ENCODE results near the gene FHAD1.

The FHAD1 gene

DNA sequence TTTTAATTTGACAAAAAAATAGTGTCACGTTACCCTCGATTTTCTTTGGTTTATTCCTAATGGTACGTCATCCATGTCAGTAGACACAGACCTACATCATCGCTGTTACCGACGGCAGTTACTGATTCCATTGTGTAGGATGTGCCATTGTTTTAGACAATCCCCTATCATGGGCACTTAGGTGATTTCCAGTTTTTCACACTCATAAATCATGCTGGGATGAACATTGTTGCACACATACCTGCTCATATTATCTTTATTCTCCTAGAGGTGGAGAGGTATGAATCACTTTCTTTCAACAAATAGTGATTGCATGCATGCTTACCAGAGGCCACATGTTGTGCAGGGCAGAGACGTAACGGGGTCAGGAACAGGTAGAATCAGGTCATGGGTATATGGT is 83.0 kb downstream of the FHAD1 start:
- no peak for DNase-seq

DNA sequence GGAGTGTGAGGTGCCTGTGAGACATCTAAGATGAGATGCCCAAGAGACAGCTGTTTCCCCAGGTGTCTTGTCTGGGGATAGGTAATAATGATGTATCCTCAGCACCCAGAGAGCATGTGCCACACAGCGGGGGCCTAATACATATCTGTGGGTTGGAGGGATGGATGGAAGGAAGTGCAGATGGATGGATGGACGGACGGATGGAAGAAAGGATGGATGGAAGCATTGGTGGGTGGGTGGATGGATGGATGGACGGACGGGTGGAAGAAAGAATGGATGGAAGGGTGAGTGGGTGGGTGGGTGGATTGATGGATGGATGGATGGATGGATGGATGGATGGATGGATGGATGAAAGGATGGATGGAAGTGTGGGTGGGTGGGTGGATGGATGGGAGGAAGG is 84.2 kb downstream of the FHAD1 start:
- DNase-seq, result no peak

DNA sequence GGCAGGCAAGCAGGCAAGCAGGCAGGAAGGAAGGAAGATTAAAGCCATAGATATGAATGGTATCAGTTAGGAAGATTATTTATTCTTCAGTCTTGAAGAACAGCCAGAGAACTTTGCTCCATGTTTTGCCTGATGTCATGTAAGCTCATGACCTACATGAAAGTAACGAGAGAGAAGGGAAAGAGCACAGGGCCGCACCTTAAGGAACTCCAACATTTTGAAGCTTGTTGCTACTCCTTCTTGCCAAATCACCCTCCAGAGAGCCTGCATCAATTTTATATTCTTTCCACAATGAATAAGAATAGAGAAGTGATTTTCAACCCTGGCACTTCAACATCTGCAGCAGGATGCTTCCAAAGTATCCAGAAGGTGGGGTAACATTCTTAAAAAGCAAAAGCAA is 84.7 kb downstream of the FHAD1 start:
- DNase-seq, result no peak

DNA sequence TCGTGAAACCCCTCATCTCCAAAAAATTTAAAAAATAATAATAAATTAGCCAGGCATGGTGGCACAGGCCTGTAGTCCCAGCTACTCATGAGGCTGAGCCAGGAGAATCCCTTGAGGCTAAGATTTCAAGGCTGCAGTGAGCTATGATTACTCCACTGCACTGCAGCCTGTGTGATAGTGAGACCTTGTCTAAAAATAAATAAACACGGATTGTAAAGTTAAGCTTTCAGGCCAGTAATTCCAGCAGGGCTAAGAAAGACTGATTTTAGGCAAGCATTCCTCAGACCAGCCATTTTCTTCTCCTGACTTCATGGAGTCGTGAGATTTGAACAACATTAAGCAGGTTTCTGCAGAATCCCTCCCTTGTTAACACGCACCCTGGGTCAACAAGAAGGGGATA is 85.5 kb downstream of the FHAD1 start:
- no peak for DNase-seq

DNA sequence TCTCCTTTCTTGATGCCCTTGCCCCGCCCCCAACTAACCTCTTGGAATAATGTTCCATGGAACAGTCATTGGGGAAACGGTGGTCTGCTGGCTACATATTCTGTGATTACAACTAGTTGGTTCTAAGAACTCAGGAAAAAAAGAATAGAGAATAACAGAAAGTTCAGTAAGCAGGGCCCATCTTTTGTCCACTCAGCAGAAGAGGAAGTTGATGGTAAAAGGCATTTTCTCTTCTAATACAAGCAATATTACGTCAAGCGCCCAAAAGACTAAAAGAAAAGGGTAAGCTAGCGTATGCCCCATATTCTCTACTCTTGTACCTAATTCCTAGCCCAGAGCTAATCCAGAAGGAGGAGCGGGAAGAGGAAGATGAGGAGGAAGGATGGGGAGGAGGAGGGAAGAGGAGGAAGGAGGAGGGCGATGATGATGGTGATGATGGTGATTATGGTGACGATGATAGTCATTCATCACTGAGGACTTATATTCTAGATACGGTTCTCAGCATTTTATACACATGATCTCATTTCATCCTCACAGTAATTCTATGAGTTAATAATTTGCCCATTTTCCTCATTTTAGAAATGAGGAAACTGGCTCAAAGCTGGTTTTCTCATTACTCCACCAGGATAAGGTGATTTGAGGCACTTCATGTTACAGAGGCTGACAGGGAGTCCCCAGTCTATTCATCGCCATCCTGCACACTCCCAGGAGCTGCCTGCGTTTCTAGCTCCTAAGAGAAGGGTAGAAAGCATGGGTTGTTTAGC is 86.1 kb downstream of the FHAD1 start:
- no peak for DNase-seq

DNA sequence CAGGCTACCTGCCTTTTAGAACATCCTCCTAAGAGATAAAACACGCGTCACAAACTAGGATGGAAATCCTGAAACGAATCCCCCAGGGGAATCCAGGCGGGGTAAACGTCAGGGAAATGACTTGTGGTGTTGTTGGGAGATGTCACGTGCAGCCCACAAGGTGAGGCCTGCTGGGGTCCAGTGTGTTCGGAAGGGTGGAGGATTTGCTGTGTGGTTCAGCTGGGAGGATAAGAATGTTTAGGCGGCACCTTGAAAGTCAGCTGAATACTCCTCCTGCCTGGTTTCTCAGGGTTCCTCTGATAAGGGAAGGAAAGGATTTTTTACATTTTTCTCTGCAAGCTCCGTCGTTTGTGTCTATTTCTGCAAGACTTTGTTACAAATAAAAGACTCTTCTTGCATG is 88.0 kb downstream of the FHAD1 start:
- DNase-seq, result no peak

DNA sequence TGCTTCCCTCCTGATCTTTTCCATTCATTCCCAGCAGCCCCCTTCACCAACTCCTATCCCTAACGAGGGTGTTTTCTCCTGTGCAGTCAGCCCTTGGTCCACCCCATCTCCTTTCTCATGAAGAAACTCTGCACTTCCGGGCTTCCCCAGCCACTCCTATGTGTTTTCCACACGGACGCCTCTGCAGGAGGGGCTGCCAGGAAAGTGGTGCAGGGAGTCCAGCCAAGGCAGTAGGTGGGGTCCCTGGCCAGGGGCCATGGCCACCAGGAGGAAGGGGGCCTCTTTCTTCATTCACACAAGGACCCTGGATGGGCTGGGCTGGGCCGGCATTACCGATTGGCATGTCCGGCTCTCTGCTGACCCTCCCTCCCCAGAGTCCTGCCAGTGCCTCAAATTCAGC is 89.8 kb downstream of the FHAD1 start:
- no peak for DNase-seq

DNA sequence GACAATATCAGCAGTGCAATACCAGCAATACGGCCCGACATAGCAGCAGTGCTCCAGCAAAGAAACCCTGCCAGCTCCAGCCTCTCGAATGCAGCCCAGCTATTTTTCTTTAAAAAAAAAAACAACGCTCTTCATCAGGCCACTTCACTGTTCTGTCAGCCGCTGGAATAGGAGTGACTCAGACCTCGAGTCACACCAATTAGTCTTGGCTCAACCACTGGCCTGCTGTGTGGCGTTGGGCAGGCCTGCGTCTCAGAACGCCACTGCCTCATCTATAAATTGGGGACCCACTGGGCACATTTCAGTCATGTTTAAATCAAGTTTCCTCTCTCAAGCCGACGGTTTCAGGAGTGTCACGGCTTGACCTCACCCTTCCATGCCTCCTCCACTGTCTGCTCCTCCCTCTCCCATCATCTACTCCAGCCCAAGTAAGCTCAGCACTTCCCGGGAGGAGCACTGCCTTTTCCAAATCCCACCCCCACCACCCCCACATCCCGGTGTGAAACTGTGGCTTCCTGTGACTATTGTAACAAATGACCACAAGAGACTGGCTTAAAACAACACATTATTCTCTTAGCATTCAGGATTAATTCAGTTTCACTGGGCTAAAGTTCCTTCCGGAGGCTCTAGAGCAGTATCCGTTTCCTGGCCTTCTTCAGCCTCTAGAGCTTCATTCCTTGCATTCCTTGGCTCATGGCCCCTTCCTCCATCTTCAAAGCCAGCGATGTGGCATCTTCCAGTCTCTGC is 90.8 kb downstream of the FHAD1 start:
- DNase-seq, result peak in 1 of 2 experiments; percentile 15

DNA sequence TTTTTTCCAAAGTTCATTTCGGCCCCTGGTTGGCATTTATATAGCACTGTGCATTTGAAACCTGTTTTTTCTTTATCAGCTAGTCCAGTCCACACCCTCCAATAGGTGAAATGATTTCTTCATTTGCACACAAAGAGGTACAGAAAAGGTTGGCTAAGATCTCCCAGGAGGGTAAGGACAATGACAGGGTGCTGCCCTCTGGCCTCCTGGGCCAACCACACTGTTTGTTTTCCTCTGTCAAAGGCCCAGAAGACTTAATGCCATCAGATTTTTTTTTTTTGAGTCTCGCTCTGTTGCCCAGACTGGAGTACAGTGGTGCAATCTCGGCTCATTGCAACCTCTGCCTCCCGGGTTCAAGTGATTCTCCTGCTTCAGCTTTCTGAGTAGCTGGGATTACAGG is 92.5 kb downstream of the FHAD1 start:
- DNase-seq, result no peak

DNA sequence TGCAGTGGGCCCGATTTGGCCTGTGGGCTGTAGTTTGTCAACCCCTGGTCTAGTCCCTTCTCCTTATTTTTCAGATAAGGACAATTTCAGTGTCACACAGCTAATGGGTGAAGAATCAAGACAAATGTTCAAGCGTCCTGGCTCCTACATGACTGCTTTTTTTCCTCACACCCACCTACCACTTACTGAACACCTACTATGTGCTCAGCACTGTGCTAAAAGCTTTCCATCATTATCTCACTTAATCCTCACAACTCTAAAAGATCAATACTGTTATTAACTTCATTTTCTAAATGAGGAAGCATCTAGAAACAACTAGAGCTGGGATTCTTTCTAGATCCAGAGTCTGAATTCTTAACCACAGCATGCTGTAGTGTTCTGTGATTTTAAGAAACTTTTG is 94.2 kb downstream of the FHAD1 start:
- no peak for DNase-seq

DNA sequence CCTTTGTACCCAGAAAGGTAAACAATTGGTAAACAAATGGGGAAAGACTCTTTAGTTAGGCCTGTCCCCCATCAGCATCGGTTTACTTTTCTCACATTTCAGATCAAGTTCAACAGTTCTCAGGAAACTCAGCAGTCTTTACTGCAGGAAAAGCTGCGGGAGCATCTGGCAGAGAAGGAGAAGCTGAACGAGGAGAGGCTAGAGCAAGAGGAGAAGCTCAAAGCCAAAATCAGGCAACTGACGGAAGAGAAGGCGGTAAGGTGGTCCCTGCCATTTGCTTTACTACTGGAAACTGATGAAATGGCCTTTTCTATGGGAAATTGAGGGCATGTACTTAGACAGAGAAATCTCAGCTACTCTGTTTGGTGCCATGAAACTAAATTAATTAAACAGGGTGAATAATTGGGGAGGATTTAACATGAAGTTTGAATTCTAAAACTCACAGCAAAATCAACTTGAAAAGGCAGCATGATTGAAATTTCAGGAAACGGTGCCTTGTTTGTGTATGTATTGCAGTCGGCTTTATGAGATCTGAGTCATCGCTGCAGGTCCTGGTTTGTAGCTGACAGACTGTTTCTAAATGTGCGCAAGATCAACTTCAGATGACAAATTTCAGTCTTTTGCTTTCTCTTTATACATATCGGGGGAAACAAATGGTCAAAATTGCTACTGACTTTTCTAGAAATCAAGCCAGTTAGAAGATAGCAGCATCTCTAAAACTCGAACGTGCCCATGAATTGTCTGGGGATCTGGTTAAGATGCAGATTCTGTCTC is 94.8 kb downstream of the FHAD1 start:
- DNase-seq, result no peak

DNA sequence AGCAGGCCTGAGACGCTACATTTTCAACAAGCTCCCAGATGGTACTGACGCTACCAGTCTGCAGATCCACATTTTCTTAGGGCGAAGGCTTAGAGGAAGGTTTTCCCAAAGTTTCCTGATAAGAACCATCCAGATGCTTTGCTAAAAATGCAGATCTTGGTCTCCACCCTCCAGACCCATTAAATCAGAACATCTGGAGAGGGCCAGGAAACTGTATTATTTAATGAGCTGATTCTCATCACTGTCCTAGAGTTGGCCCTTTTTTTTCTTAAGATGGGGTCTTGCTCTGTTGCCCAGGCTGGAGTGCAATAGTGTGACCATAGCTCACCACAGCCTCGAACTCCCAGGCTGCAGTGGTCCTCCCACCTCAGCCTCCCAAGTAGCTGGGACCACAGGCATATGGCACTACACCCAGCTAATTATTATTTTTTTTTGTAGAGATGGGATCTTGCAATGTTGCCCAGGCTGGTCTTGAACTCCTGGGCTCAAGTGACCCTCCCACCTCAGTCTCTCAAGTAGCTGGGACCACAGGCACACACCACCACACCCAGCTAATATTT is 95.5 kb downstream of the FHAD1 start:
- no peak for DNase-seq

DNA sequence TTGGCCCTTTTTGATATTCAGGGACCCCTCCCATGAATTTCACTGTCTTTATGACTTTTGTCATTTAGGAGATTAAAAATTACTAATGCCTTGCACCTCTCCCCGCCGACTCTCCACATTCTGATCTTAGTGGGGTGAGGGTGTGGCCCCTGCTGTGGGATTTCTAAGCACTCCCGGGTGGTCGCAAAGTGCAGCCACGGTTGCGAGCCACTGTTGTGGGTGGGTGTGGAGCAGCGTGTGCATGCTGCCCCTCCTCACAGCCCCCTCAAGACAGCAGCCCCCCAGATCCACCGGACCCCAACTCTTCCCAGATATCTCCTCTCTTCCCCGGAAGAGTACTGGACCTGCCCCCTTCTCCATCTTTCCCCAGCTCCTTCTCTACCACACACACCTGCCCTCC is 96.1 kb downstream of the FHAD1 start:
- no peak for DNase-seq

DNA sequence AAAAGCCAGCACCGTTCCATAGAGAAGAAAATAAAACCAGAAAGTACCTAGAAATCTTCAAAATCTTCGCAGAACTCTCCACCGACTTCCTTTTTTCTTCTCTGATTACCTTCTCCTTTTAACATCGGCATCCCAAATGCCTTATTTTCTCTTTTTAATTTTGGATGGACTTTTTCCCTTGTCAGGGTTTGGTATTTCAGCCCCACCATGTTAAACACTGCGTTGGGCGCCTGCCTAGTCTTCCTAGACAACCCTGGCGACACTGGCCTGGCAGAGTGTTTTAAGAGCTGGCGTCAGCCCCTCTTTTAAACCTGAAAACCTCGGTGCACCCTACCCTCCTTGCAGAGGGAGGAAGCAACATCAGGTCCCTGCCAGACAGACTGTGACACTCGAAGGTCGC is 96.7 kb downstream of the FHAD1 start:
- no peak for DNase-seq

DNA sequence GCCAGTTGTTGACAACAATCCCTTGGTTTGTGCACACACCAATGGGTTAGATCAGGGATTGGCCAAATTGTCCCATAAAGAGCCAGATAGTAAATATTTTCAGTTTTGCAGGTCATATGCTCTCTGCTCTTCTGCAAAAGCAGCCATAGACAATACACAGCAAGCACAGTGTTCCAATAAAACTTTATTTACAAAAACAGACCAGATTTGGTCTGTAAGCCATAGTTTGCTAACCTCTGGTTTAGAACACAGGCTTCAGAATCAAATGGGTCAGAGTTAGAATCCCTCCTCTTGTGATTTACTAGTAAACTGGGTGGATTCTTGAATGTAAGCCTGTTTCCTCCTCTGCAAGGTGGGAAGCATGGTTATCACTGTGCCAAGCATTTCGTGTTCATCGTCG is 97.4 kb downstream of the FHAD1 start:
- no peak for DNase-seq

DNA sequence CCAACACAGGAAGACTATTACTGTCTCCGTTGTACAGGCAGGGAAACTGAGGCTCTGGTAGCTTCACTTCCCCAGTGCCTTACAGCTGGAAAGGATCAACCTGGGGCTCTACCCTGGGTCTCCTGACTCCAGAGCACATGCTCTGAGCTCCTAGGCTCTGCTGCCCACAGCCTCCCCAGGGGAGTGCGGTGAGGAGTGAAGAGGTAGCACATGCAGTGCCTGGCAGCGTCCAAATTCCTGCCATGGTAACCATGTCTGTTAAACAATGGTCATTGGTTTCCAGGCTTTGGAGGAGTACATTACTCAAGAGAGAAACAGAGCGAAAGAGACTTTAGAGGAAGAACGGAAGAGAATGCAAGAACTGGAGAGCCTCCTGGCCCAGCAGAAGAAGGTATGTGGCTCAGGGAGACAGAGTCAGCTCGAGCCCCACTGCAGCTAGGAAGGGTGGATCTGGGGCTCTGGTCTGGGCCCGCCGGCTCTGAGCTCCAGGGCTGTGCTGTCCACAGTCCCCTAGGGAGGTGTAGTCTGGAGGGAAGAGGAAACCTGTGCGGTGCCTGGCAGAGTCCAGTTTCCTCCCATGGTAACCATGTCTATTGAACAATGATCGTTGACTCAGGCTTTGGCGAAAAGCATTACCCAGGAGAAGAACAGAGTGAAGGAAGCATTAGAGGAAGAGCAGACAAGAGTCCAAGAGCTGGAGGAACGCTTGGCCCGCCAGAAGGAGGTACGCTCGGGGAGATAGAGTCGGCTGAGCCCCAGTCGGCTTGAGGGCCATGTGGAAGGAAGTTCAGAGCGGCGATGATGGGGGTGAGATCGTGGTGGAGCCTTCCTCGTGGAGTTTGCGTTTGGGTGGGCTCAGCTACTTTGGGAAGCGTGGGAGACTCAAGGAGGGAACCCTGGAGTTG is 98.0 kb downstream of the FHAD1 start:
- no peak for DNase-seq

DNA sequence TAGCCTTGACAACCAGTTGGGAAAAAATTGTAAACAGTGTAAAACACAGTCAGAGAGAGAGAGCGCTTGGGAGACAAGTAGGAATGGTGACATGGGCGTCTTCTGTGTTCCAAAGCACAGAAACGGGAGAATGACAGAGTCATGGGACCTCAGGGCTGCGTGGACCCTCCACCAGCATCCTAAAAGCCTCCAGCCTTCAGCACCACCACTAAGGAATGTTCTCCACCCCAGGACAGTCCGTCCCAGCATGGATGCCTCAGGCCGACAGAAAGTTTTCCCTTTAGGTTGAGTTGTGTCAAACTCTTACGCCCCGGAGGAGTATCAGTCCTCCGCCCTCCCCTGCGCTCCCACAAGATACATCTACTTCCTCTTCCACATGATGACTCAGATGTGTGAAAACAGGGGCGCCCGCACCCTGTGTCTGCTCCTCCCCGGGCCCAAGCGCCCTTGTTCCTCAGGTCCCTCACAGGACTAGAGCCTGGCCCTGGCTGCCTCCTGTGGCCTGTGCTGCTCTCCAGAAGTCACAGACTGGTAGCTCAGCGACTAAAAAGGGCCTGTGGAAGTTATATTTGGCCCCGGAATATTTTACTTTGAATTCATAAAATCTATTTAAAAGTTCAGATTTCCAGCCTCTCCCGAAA is 98.8 kb downstream of the FHAD1 start:
- DNase-seq, result no peak

DNA sequence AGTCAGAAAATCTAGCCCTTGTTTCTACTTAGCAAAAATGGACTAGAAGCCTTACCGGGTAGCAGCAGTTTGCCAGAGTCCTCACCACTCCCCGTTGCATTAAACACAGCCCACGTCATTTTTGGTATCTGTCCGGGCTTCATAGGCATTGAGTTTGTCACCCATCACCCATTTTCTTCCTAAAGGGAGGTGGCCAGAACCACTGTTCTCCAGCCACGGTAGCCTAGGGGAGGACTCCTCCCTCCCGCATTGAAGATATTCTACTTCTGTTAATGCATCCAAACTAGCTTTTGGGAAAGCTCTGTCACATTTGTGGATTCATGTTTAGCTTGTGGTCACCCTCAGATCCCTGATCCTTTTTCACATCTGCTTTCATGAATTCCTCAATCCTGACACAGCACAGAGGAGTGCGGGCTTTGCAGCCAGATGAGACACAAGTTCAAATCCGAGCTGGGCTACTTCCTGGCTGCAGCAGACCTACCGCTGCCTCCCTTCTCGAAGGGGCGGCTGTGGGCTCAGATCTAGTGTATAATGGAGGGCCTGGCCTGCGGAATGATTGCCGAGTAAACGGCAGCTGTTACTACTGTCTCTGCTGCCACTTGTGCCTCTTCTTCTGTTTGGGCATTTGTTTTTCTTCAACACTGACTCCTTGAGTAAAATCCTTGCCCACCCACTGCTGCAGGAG is 99.5 kb downstream of the FHAD1 start:
- DNase-seq, result no peak

DNA sequence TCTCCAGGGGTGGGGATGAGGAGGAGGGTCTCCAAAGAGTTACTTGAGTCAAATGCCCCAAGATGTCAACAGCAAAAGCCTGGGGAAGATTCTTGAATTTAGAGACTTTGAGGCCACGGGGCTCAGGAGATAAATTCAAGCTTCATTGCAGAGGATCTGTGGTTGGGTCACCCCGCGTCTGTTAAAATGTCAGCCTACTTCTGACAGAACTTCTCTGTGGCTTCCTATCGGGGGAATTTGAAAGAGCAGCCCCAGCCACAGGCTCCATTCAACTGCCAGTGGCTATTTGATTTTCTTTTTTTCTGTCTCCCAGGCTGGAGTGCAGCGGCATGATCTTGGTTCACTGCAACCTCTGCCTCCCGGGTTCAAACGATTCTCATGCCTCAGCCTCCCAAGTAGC is 100.2 kb downstream of the FHAD1 start:
- DNase-seq, result no peak

DNA sequence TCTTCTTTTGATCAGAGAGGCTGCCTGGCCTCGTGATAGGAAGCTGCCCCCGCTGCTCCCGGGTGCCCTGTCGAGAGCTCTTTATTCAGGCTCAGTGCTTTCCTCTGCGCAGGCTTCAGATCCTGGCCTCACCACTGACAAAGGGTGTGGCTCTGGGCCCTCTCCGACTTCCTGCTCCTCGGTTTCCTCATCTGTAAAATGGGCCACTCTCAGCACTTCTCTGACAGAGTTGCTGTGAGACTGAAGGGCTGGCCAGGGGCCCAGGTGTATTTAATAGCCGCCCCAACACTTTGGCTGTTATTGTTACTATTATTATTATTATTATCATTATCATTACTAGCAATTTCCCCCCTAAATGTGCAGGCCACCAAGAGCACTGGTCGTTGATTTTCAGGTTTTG is 101.6 kb downstream of the FHAD1 start:
- no peak for DNase-seq

DNA sequence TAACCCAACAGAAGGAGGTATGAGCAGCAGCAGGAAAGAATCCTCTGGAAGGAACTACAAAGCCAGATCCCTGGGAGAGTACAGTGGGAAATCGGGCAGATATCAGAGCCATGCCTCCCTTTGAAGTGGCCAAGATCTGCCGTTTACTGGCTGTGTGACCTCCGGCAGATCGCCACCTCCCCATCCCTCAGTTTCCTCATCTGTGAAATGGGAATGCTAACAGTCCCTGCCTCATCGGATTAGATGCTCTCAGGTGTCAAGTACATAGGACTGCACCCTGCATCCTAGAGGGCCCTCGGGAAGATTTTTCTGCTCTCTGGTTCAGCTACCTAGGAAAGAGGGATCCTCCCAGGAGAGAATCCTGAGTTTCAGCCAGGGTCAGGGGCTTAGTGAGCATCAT is 102.1 kb downstream of the FHAD1 start:
- no peak for DNase-seq
